Epithelial cell of proximal tubule (primary cell): ENCODE results near the gene ZNF431. TPM values are rescaled to one million over a fixed set of nuclear protein-coding genes. Genes with fewer than 3 reads are reported as not detected.
"Not testable (repeated sequence)": the region's sequence is repeated elsewhere in the genome, so short reads cannot be mapped to it uniquely, and the experiment has no call there.

Experiments
- DNase-seq: peaks from one replicate; pipeline ENCODE4 v3.0.0-alpha.2; 2011; ENCODE audit warnings: low read depth
- H3K4me3 ChIP-seq: 2 replicates; pipeline ENCODE4 v1.5.1; 2011; ENCODE audit warnings: low read depth, mild to moderate bottlenecking, low read length
- CTCF ChIP-seq: conservative IDR thresholded peaks from 2 replicates; pipeline ENCODE4 v1.5.1; 2012; ENCODE audit warnings: low read depth, mild to moderate bottlenecking, low read length
- total RNA-seq: library from RNA; depleted of rRNA; stranded (reverse); fragments of >200 nt; gene quantifications from 2 replicates; pipeline ENCODE4 v1.2.3, GENCODE V29; 2015

Gene ZNF431
- total RNA-seq, 1 donor from 2014 or later, result 2.9 TPM

DNA sequence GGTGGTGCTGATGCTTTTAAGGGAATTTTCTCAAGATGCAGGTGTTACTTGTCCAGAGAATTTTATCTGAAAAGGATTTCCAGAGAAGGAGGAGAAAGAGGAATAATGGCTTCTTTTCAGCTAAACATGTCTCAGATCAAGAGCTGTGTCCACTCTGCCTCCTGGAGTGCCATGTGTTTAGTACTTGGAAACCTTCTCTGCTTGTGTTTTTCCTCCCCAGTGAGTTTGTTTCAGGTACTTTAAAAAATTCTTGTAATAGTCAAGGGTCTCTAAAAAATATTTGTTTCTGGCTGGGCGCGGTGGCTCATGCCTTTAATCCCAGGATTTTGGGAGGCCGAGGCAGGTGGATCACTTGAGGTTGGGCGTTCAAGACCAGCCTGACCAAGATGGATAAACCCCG is 22.7 kb downstream of the ZNF431 start:
- no peak for DNase-seq
- H3K4me3 ChIP-seq, result no peak overlapping the region
- no peak for TF ChIP-seq CTCF

DNA sequence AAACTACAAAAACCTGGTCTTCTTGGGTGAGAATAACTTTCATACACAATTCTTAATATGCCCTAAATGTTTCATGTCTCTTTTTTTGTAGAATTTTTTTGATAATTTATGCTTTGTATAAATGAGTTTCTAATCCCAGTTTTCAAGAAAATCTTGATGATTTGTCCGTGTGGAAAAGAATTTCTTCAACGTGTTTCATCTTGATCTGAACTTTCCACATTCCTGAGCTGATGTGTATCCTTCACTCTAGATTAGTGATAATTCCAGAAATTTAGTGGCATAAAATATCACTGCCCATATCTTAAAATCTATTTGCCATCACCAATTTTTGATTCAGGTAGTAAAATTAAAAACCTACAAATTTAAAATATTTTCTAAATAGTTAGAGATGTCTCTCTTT is 24.6 kb downstream of the ZNF431 start:
- DNase-seq, result no peak
- no peak for TF ChIP-seq CTCF
- H3K4me3 ChIP-seq, result no peak overlapping the region

DNA sequence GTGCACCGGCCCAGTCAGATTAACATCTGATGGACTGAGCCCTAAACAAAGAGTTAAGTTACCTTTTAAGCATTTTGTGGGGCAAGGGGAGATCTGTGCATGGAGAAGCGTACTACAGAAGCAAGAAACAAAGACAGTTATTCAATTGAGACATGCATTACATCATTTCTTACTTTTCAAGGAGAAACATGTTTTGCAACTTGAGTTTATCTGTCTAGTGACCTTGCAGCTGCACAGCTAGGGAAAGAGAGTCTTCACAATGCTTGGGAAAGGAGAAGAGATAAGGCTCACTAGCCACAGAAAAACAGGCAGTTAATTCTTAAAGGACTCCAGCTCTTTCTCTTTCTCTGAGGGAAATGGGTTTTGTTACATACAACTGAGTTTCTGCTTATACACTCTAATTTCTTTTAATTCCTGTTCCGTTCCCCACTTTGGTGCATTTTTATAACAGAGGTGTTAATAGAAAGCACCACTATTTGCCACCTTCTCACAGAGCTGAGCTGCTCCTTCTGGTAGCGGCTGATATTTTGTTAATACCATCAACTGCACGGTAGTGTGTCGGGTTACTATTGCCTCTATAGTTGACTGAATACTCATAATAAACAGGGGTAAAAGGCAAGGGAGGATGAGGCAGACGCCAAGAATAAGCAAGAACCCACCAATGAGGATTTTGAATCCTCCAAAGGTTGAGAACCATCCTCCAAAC is 55.9 kb downstream of the ZNF431 start:
- no peak overlapping the region for H3K4me3 ChIP-seq
- DNase-seq, result no peak
- TF ChIP-seq CTCF, result no peak

DNA sequence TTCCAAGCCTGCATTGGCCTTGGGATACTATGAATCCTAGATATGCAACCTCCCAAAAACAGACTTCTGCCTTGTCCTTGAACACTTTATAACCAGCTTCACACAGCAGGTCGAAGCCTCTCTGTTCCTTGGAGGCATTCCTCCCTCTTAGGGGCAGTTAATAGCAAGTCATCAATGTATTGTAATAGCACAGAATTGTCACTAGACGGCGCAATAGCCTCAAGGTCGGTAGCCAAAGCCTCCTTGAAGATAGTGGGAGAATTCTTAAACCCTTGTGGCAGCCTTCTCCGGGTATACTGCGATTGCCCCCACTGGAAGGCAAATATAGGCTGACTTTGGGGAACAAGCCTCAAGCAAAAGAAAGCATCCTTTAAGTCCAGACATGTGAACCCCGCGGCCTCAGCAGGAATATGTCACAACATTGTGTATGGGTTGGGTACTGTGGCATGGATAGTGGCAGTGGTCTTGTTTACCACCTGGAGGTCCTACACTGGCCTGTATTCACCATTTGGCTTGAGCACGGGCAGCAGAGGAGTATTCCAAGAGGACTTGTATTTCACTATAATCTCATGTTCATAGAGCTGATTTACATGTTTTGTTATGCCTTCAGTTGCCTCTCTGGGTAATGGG is 61.1 kb downstream of the ZNF431 start:
- no peak for DNase-seq
- TF ChIP-seq CTCF, result peak; percentile 53
- H3K4me3 ChIP-seq, result no peak overlapping the region

DNA sequence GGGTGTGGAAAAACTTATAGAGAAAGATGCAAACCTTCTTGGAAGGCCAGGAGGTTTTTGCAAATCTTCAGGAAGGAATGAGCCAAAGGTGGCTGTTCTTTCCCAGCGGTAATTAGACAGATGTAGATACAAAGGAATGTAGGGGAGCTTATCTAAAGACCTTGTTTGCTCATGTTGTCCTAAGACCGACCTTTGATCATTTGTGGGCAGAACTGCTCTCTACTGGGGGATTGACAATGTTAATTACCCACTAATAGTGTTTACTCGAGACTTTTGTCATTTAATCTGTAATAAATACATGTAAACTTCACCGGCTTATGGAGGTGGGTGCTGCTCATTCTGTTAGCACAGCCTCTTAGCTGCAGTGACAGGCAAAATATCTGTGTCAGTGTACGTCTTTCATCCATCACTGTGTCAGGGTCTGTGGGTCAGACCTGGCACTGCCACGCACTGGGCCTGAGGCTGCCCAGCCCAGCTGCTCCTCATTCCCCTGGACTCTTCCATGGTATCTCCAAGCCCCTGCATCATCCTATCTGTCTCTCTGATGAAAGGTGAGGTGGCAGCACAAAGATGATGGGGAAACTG is 68.3 kb downstream of the ZNF431 start:
- H3K4me3 ChIP-seq, result no peak overlapping the region
- DNase-seq, result no peak
- TF ChIP-seq CTCF, result no peak

GRCh38 chr19:21221693-21222092 is 79.9 kb downstream of the ZNF431 start:
- no peak for DNase-seq
- TF ChIP-seq CTCF, result no peak
- H3K4me3 ChIP-seq, result no peak overlapping the region

DNA sequence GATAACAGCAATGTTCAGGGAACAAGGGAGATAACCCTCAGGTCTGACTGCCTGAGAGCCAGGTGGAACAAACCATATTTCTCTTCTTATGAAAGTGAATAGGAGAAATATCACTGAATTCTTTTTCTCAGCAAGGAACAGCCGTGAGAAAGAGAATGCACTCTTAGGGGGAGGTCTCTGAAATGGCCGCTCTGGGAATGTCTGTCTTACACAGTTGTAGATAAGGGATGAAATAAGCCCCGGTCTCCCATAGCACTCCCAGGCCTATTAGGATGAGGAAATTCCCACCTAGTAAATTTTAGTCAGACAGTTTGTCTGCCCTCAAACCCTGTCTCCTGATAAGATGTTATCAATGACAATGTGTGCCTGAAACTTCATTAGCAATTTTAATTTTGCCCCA is 88.1 kb downstream of the ZNF431 start:
- H3K4me3 ChIP-seq, DNase-seq: not testable (repeated sequence)
